ENCODE results near the gene SERPINA10.

Gene SERPINA10

GRCh38 chr14:94322648-94323570, 29.8 kb upstream of the SERPINA10 start, which contains the start of gene SERPINA6:
Gene SERPINA6 (minus strand): TSS chr14:94323336. CDS start chr14:94314648, 8,688 bp downstream.
- no peak for TF ChIP-seq ZNF274 (IDR thresholded peaks at IDR 0.05; ENCODE audit: low read depth, low read length)
- H3K4me3 ChIP-seq (ENCODE audit: low read length): no peak within 1 kb of the TSS

GRCh38 chr14:94321421-94322271, 28.6 kb upstream of the SERPINA10 start:
- no peak for TF ChIP-seq ZNF274 (IDR thresholded peaks at IDR 0.05; ENCODE audit: low read depth, low read length)
- H3K4me3 ChIP-seq (ENCODE audit: low read length): no peak overlapping the region

GRCh38 chr14:94320243-94320642, 27.2 kb upstream of the SERPINA10 start:
- no peak for TF ChIP-seq ZNF274 (IDR thresholded peaks at IDR 0.05; ENCODE audit: low read depth, low read length)

GRCh38 chr14:94317259-94317658, 24.2 kb upstream of the SERPINA10 start:
- H3K4me3 ChIP-seq (ENCODE audit: low read length): no peak overlapping the region
- no peak for TF ChIP-seq ZNF274 (IDR thresholded peaks at IDR 0.05; ENCODE audit: low read depth, low read length)

More at GRCh38 chr14:94320243-94320642, 27.2 kb upstream of the SERPINA10 start:
- no peak overlapping the region for H3K4me3 ChIP-seq (ENCODE audit: low read length)

GRCh38 chr14:94316692-94317091, 23.6 kb upstream of the SERPINA10 start:
- H3K4me3 ChIP-seq (ENCODE audit: low read length): no peak overlapping the region
- no peak for TF ChIP-seq ZNF274 (IDR thresholded peaks at IDR 0.05; ENCODE audit: low read depth, low read length)

GRCh38 chr14:94314890-94315289, 21.8 kb upstream of the SERPINA10 start:
- no peak for TF ChIP-seq ZNF274 (IDR thresholded peaks at IDR 0.05; ENCODE audit: low read depth, low read length)
- H3K4me3 ChIP-seq (ENCODE audit: low read length): no peak overlapping the region

- no peak for TF ChIP-seq ZNF274 (IDR thresholded peaks at IDR 0.05; ENCODE audit: low read depth, low read length)
- H3K4me3 ChIP-seq (ENCODE audit: low read length): no peak overlapping the region
Measured at GRCh38 chr14:94313991-94314655, 21.1 kb upstream of the SERPINA10 start.

GRCh38 chr14:94312481-94313246, 19.6 kb upstream of the SERPINA10 start:
- no peak for TF ChIP-seq ZNF274 (IDR thresholded peaks at IDR 0.05; ENCODE audit: low read depth, low read length)
- H3K4me3 ChIP-seq (ENCODE audit: low read length): no peak overlapping the region

- H3K4me3 ChIP-seq (ENCODE audit: low read length): no peak overlapping the region
- no peak for TF ChIP-seq ZNF274 (IDR thresholded peaks at IDR 0.05; ENCODE audit: low read depth, low read length)
Measured at GRCh38 chr14:94310248-94310647, 17.2 kb upstream of the SERPINA10 start.

- no peak for TF ChIP-seq ZNF274 (IDR thresholded peaks at IDR 0.05; ENCODE audit: low read depth, low read length)
- H3K4me3 ChIP-seq (ENCODE audit: low read length): no peak overlapping the region
Measured at GRCh38 chr14:94309721-94310120, 16.7 kb upstream of the SERPINA10 start.

- H3K4me3 ChIP-seq (ENCODE audit: low read length): no peak overlapping the region
- no peak for TF ChIP-seq ZNF274 (IDR thresholded peaks at IDR 0.05; ENCODE audit: low read depth, low read length)
Measured at GRCh38 chr14:94307410-94307992, 14.4 kb upstream of the SERPINA10 start.

- TF ChIP-seq ZNF274 (IDR thresholded peaks at IDR 0.05; ENCODE audit: low read depth, low read length): no peak
- H3K4me3 ChIP-seq (ENCODE audit: low read length): no peak overlapping the region
Measured at GRCh38 chr14:94306047-94306978, 13.2 kb upstream of the SERPINA10 start.

All from GM08714 (cell line).